Upper lobe of right lung (tissue), 1 donor: ENCODE results near the gene RAMP3. TPM values are rescaled to one million over a fixed set of nuclear protein-coding genes. Genes with fewer than 3 reads are reported as not detected.

ENCODE experiments used
- ATAC-seq: fragments of 200-7000 bp; cut with Tn5 transposase; one replicate; pipeline ENCODE4 v1.9.1; 2020; ENCODE audit warnings: mild to moderate bottlenecking, moderate library complexity
- DNase-seq: peaks from one replicate; pipeline ENCODE4 v3.0.0-alpha.2; 2020
- H3K27ac ChIP-seq: fragments of 200-600 bp; one replicate; pipeline ENCODE4 v1.8.0; 2022
- H3K27me3 ChIP-seq: fragments of 200-600 bp; one replicate; pipeline ENCODE4 v1.8.0; 2022; ENCODE audit warnings: mild to moderate bottlenecking
- H3K36me3 ChIP-seq: fragments of 200-600 bp; one replicate; pipeline ENCODE4 v1.8.0; 2022
- H3K4me1 ChIP-seq: fragments of 200-600 bp; one replicate; pipeline ENCODE4 v1.8.0; 2022
- H3K4me3 ChIP-seq: fragments of 200-600 bp; one replicate; pipeline ENCODE4 v1.8.0; 2022; ENCODE audit warnings: mild to moderate bottlenecking
- H3K9me3 ChIP-seq: fragments of 200-600 bp; one replicate; pipeline ENCODE4 v1.8.0; 2022
- intact Hi-C: fragments of 100-400 bp; cut with DNase I; formaldehyde crosslinking; loops from one replicate; pipeline ENCODE4 v1.11.0; 2022
- total RNA-seq: library from RNA; stranded (reverse); fragmentation: NEBNext Ultra II Directional; extraction: Animal tissue kit (Norgen Biotek cat#: 25700); gene quantifications from one replicate; pipeline ENCODE4 v1.2.1, GENCODE V29; 2021
- TF ChIP-seq, protein P1 (sequence below): fragments of 200-600 bp; IDR thresholded peaks from one replicate; pipeline ENCODE4 v1.8.0; 2022; ENCODE audit warnings: antibody characterized with exemption
- donor health status: DM: no; HTN: yes; CAD: no; lungs with severe emphysema.

RAMP3 gene
- total RNA-seq, 1 donor from 2014 or later: 255 TPM

- H3K9me3 ChIP-seq: no peaks in the 10 kb centered on the region
- peaks cover 4% of the 10 kb centered on the region for H3K4me1 ChIP-seq
- H3K4me3 ChIP-seq: no peak overlapping the region
- TF ChIP-seq, protein P1, sequence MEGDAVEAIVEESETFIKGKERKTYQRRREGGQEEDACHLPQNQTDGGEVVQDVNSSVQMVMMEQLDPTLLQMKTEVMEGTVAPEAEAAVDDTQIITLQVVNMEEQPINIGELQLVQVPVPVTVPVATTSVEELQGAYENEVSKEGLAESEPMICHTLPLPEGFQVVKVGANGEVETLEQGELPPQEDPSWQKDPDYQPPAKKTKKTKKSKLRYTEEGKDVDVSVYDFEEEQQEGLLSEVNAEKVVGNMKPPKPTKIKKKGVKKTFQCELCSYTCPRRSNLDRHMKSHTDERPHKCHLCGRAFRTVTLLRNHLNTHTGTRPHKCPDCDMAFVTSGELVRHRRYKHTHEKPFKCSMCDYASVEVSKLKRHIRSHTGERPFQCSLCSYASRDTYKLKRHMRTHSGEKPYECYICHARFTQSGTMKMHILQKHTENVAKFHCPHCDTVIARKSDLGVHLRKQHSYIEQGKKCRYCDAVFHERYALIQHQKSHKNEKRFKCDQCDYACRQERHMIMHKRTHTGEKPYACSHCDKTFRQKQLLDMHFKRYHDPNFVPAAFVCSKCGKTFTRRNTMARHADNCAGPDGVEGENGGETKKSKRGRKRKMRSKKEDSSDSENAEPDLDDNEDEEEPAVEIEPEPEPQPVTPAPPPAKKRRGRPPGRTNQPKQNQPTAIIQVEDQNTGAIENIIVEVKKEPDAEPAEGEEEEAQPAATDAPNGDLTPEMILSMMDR: no peak
- peaks cover 3% of the 10 kb centered on the region for H3K27me3 ChIP-seq
- H3K27ac ChIP-seq: no peak overlapping the region
- no peak for ATAC-seq
- no peaks in the 10 kb centered on the region for H3K36me3 ChIP-seq
- DNase-seq: no peak
- intact Hi-C loops: no loop called here
Observed at GRCh38 chr7:45230611-45231165, 73.1 kb downstream of the RAMP3 start.

DNA sequence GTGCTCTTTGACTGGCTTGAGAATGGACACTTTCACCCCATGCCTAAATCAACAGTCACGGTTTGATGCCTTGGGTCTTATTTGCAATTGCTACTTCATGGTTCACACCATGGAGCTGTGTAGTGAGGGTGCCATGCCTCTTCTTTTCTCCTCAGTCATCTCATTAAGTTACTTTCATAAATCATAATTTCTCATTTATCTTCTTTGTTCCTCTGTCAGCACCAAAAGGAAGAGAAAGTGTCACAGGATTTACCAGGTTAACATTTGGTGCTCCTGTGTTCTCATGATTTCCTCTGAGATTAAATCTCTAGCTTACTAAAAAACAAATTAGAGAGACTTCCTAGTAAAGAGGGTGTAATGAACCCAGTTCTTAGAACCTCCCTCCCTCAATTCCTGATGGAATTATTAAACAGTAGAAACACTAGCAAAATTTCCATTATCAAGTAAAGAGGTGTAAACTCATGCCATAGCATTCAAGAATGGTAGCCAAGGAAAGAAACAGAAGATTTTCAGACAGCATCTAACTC lies 75.7 kb downstream of the RAMP3 start:
- intact Hi-C loops: no loop called here
- peaks cover 3% of the 10 kb centered on the region for H3K27me3 ChIP-seq
- no peaks in the 10 kb centered on the region for H3K36me3 ChIP-seq
- H3K4me1 ChIP-seq: peaks cover 4% of the 10 kb centered on the region
- DNase-seq (no peak), ATAC-seq (no peak)
- H3K9me3 ChIP-seq: no peaks in the 10 kb centered on the region
- TF ChIP-seq, protein P1: no peak
- peak overlapping the region; percentile 40 for H3K27ac ChIP-seq
- no peak overlapping the region for H3K4me3 ChIP-seq

Other genes with a start within 250 kb of the RAMP3 start
- 21.0 TPM for gene MYO1G, start 178.8 kb upstream of the RAMP3 start, total RNA-seq
- 40.2 TPM for gene CCM2, start 157.6 kb upstream of the RAMP3 start, total RNA-seq
- gene NACAD, start 68.8 kb upstream of the RAMP3 start, total RNA-seq: 2.3 TPM
- 59.4 TPM for gene TBRG4, start 46.1 kb upstream of the RAMP3 start, total RNA-seq